Neural crest cell (in vitro differentiated cells): ENCODE measurements around the gene CMC2. TPM values are rescaled to one million over a fixed set of nuclear protein-coding genes. Genes with fewer than 3 reads are reported as not detected.

ENCODE experiments used
- DNase-seq: peaks from one replicate; pipeline ENCODE4 v3.0.0; 2021; ENCODE audit warnings: low read depth, mixed read lengths, low spot score
- H3K27ac Mint-ChIP-seq: one replicate; pipeline ENCODE4 v1.8.0; 2021; ENCODE audit warnings: mild to moderate bottlenecking, mixed read lengths; ENCODE audit not compliant: unreplicated experiment
- H3K27me3 Mint-ChIP-seq: 2 replicates; pipeline ENCODE4 v1.8.0; 2021; ENCODE audit warnings: low read depth, mild to moderate bottlenecking, mixed read lengths
- H3K36me3 Mint-ChIP-seq: 2 replicates; pipeline ENCODE4 v1.8.0; 2021; ENCODE audit warnings: low read depth, mild to moderate bottlenecking, mixed read lengths
- H3K4me1 Mint-ChIP-seq: 2 replicates; pipeline ENCODE4 v1.8.0; 2021; ENCODE audit warnings: mixed read lengths
- H3K4me3 Mint-ChIP-seq: one replicate; pipeline ENCODE4 v1.8.0; 2021; ENCODE audit warnings: mild to moderate bottlenecking, mixed read lengths
- H3K9me3 Mint-ChIP-seq: 2 replicates; pipeline ENCODE4 v1.8.0; 2021; ENCODE audit warnings: mixed read lengths
- total RNA-seq: library from RNA; stranded (reverse); gene quantifications from 2 replicates; pipeline ENCODE4 v1.2.1, GENCODE V29; 2021
- TF ChIP-seq, protein P1 (sequence below): fragments of 200-600 bp; sonication (generic); conservative IDR thresholded peaks from 2 replicates; pipeline ENCODE4 v1.5.0; 2021; ENCODE audit warnings: antibody characterized with exemption, mild to moderate bottlenecking

The CMC2 gene
- total RNA-seq, 1 donor from 2014 or later, result 75.0 TPM

DNA sequence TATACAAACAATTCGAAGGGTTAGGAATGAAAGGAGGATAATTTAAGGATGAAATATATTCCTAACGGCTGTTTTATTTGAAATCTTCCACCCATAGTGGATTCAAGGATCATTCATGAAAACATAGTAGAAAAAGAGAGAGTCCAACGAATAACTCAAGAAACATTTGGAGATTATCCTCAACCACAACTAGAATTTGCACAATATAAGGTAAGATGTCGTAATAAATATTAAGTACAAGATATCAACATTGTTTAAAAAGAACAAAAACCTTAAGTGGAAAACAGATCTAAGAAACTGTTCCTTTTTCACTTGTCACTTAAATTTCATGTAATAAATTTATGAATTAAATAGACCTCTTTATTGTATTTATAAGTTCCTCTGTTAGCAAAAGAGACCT is 19.7 kb upstream of the CMC2 start:
- no peaks in the 10 kb centered on the region for H3K9me3 Mint-ChIP-seq
- no peaks in the 10 kb centered on the region for H3K27me3 Mint-ChIP-seq
- TF ChIP-seq, protein P1, sequence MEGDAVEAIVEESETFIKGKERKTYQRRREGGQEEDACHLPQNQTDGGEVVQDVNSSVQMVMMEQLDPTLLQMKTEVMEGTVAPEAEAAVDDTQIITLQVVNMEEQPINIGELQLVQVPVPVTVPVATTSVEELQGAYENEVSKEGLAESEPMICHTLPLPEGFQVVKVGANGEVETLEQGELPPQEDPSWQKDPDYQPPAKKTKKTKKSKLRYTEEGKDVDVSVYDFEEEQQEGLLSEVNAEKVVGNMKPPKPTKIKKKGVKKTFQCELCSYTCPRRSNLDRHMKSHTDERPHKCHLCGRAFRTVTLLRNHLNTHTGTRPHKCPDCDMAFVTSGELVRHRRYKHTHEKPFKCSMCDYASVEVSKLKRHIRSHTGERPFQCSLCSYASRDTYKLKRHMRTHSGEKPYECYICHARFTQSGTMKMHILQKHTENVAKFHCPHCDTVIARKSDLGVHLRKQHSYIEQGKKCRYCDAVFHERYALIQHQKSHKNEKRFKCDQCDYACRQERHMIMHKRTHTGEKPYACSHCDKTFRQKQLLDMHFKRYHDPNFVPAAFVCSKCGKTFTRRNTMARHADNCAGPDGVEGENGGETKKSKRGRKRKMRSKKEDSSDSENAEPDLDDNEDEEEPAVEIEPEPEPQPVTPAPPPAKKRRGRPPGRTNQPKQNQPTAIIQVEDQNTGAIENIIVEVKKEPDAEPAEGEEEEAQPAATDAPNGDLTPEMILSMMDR, result no peak
- H3K27ac Mint-ChIP-seq, result no peak overlapping the region
- no peaks in the 10 kb centered on the region for H3K4me1 Mint-ChIP-seq
- DNase-seq, result no peak
- H3K4me3 Mint-ChIP-seq, result no peak overlapping the region
- H3K36me3 Mint-ChIP-seq, result peaks cover 23% of the 10 kb centered on the region

DNA sequence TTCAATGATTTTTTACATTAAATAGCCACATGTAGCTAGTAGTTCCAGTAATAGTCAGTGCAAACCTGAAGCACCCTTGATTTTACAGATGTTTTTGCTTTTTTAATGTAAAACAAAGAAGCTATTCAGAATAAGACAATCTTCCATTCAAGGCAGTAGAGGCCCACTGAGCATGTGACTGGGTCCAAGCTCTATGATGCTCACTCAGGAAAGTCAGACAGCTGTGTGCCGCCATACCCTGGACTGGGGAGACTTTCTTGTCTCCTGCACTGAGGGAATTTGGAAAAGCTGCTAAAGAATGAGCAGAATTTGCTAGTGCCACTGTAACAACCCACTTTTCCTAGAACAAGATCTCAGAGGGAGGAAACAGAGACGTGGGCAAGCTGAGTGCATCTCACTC is 11.8 kb upstream of the CMC2 start:
- Mint-ChIP-seq H3K36me3 (peaks cover 14% of the 10 kb centered on the region), H3K27ac (no peak overlapping the region), H3K4me1 (peaks cover 4% of the 10 kb centered on the region), H3K27me3 (no peaks in the 10 kb centered on the region), H3K9me3 (no peaks in the 10 kb centered on the region), H3K4me3 (no peak overlapping the region)
- TF ChIP-seq, protein P1, result no peak
- DNase-seq, result no peak

DNA sequence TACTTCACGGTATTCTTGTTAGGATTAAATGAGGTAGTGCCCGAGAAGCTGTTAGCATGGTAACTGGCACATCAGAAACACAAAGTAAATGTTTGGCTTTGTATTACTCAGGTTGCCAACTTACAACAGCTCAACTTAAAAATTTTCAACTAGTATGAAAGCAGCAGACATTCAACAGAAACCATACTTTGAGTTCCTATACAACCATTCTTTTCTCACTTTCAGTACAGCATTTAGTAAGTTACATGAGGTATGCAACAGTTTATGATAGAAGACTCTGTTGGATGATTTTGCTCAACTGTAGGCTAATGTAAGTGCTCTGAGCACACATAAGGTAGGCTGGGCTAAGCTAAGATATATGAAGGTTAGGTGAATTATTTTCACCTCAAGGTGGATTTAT is 8.0 kb upstream of the CMC2 start:
- H3K27ac Mint-ChIP-seq, result no peak overlapping the region
- peaks cover 10% of the 10 kb centered on the region for H3K4me1 Mint-ChIP-seq
- no peaks in the 10 kb centered on the region for H3K27me3 Mint-ChIP-seq
- no peak overlapping the region for H3K4me3 Mint-ChIP-seq
- H3K36me3 Mint-ChIP-seq, result peaks cover 12% of the 10 kb centered on the region
- DNase-seq, result no peak
- TF ChIP-seq, protein P1, result no peak
- no peaks in the 10 kb centered on the region for H3K9me3 Mint-ChIP-seq

DNA sequence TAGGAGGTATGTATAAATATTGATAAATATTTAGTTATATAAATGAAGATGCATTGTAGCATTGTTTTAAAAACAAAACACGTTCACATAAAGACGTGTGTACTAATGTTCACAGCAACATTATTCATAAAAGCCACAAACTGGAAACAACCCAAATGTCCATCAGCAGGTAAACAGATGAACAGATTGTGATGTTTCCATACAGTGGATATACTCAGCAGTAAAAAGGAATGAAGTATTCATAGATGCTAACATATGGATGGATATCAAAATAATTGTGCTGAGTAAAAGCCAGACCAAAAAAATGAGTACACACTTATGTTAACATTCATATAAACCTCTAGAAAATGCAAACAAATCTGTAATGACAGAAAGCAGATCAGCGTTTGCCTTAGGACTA is 6.3 kb upstream of the CMC2 start:
- peaks cover 24% of the 10 kb centered on the region for H3K4me1 Mint-ChIP-seq
- no peaks in the 10 kb centered on the region for H3K9me3 Mint-ChIP-seq
- H3K27ac Mint-ChIP-seq, result no peak overlapping the region
- no peak for DNase-seq
- peaks cover 5% of the 10 kb centered on the region for H3K36me3 Mint-ChIP-seq
- no peak overlapping the region for H3K4me3 Mint-ChIP-seq
- TF ChIP-seq, protein P1, result no peak
- no peaks in the 10 kb centered on the region for H3K27me3 Mint-ChIP-seq

DNA sequence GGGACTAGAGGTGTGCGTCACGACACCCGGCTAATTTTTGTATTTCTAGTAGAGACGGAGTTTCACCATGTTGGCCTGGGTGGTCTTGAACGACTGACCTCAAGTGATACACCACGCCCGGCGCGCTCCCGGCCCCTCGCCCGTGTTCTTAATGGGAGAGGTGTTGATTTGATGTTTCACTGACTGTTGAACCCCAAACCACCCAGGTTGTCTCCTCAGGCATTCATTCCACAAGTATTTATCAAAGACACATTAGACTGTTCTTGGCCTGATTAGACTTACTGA is 1.8 kb upstream of the CMC2 start:
- peaks cover 56% of the 10 kb centered on the region for H3K4me1 Mint-ChIP-seq
- H3K27ac Mint-ChIP-seq, result no peak overlapping the region
- TF ChIP-seq, protein P1, result no peak
- H3K27me3 Mint-ChIP-seq, result peaks cover 3% of the 10 kb centered on the region
- DNase-seq, result no peak
- H3K36me3 Mint-ChIP-seq, result peaks cover 2% of the 10 kb centered on the region
- peak overlapping the region; percentile 97 for H3K4me3 Mint-ChIP-seq
- H3K9me3 Mint-ChIP-seq, result no peaks in the 10 kb centered on the region
